Measurements from ENCODE around the gene GABARAPL2. TPM values are rescaled to one million over a fixed set of nuclear protein-coding genes. Genes with fewer than 3 reads are reported as not detected.

GABARAPL2 gene, protein sequence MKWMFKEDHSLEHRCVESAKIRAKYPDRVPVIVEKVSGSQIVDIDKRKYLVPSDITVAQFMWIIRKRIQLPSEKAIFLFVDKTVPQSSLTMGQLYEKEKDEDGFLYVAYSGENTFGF
- total RNA-seq (2022; extraction: Qiagen RNA extraction): 80.7 to 90.0 TPM (median 88.0 TPM) in 5 replicates

DNA sequence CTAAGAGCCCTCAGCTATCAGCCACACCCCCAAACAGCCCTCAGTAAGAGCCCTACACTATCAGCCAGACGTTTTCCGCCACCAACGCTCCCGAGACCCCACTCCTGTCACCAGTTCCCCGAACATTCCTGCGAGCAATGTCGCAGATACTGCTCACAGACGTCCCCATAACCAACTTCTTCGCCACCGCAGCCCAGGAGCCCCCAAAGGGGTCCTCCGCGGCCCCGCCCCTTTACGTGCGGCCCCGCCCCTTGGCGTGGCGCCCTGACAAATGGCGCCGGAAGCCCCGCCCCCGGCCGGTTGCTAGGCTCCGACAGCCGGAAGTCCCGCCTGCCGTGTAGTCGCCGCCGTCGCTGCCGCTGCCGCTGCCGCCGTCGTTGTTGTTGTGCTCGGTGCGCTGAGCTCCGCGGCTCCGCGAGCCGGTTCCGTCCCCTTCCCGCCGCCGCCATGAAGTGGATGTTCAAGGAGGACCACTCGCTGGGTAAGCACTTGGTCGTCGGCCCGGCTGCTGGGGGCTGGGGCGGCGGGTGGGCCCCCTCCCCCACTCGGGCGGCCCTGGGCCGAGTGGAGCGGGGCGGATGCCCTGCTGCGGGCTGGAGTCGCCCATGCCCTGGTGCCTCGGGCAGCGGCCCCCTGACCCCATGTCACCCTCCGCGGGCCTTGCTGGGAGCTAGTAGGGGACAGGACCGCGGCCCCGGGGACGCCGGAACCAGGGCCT is at the start of gene GABARAPL2:
TSS of gene GABARAPL2 (plus strand) at position 340 of the 718 bp plus-strand sequence. CDS start at position 448, 108 bp downstream.

GRCh38 chr16:75535901-75536300 is 30.3 kb upstream of the GABARAPL2 start, which contains the start of gene CHST5:
Gene CHST5, minus strand, starts transcription at chr16:75536108. Its CDS starts 5,724 bp downstream, at chr16:75530384.

DNA sequence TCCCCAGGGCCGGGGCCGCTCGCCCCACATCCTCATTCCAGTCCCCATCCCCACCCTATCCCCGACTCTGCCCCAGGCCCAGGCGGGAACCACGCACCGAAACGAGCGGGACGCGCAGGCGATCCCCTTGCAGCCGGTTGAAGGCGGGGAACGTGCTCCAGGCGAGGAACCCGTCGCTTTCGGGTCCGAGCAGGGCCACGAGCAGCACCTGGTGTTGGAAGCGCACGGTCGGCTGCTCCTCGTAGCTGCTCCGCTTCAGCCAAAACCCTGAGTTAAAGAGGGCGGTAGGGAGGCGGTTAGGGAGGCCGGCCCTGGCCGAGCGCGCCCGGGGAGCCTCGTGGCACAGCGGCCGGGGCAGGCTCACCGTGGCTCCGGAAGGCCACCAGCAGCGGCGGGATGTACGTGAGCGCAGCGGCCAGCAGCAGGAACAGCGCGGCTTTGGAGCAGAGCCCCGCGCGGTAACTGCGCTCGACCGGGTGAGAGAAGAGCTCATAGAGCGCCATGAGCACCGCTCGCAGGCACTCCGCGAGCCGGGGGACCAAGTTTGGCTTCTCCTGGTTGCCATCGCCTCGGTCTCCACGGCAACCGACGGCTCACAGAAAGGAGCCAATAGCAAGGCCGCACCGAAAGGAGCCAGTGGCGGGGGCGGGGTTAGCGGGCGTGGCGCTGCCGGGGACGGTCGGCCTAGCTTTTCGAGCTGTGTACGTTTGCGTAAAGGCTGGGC is 10.3 kb upstream of the GABARAPL2 start, which contains the start of gene TMEM231:
TSS of gene TMEM231 (minus strand) at position 546 of the 724 bp plus-strand sequence. CDS start at position 503, 43 bp downstream.

GRCh38 chr16:75622761-75623605 is 56.8 kb downstream of the GABARAPL2 start, which contains the start of gene ADAT1:
Gene ADAT1, minus strand, starts transcription at chr16:75623281. Its CDS starts 2,482 bp downstream, at chr16:75620799.

Other genes starting within 250 kb of the GABARAPL2 start
- 65.1 to 75.3 TPM (median 67.1 TPM) in 5 replicates for gene CFDP1, start 132.9 kb upstream of the GABARAPL2 start, total RNA-seq (2022; extraction: Qiagen RNA extraction)
- gene TMEM170A, start 101.7 kb upstream of the GABARAPL2 start, total RNA-seq (2022; extraction: Qiagen RNA extraction): 14.0 to 16.6 TPM (median 14.8 TPM) in 5 replicates
- gene CHST6, start 70.9 kb upstream of the GABARAPL2 start, total RNA-seq (2022; extraction: Qiagen RNA extraction): 0.10 to 0.27 TPM (median 0.16 TPM) in 5 replicates
- gene CHST5, start 30.3 kb upstream of the GABARAPL2 start, total RNA-seq (2022; extraction: Qiagen RNA extraction): 0.16 to 0.35 TPM (median 0.29 TPM) in 3 of 5 replicates, not detected in the others
- 7.4 to 9.9 TPM (median 9.1 TPM) in 5 replicates for gene TMEM231, start 10.1 kb upstream of the GABARAPL2 start, total RNA-seq (2022; extraction: Qiagen RNA extraction)
- gene ADAT1, start 56.9 kb downstream of the GABARAPL2 start, total RNA-seq (2022; extraction: Qiagen RNA extraction): 32.9 to 41.5 TPM (median 37.0 TPM) in 5 replicates
- 159 to 177 TPM (median 171 TPM) in 5 replicates for gene KARS1, start 81.3 kb downstream of the GABARAPL2 start, total RNA-seq (2022; extraction: Qiagen RNA extraction)
- gene TERF2IP, start 81.4 kb downstream of the GABARAPL2 start, total RNA-seq (2022; extraction: Qiagen RNA extraction): 42.2 to 45.1 TPM (median 43.8 TPM) in 5 replicates
- not detected in 5 replicates for gene CPHXL2, start 110.6 kb downstream of the GABARAPL2 start, total RNA-seq (2022; extraction: Qiagen RNA extraction)
- not detected in 5 replicates for gene DUXB, start 135.1 kb downstream of the GABARAPL2 start, total RNA-seq (2022; extraction: Qiagen RNA extraction)
- not detected in 5 replicates for gene CPHXL, start 160.1 kb downstream of the GABARAPL2 start, total RNA-seq (2022; extraction: Qiagen RNA extraction)